Measurements from ENCODE around the gene MAMDC4.

The MAMDC4 gene

DNA sequence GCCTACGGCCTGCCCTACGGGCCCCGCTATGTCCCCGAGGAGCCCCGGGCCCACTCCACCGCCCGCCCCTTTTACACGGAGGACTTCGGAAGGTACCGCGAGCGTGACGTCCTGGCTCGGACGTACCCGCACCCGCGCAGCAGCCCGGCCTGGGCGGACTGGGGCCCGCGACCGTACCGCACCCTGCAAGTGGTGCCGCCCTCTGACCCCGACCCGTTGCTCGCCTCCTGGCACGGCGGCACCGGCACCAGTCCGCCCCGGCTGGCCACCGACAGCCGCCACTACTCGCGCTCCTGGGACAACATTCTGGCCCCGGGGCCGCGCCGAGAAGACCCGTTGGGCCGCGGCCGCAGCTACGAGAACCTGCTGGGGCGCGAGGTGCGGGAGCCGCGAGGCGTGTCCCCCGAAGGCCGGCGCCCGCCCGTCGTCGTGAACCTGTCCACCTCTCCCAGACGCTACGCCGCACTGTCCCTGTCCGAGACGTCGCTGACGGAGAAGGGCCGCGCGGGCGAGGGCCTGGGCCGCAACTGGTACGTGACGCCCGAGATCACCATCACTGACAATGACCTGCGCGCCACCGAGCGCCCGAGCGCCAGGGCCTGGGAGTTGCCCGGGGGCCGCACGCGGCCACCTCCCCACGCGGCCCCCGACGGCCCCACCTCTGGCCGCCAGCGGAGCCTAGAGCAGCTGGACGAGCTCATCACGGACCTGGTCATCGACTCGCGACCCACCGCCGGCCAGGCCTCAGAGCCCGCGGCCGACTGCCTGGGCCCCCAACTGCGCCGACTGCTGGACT, 6.5 kb upstream of the MAMDC4 start:
- Histone ChIP-seq H3K9me3 (ENCODE audit: control insufficient read depth, insufficient read depth, low read depth, low read length) (no peaks in the 10 kb centered on the region), H3K27ac (ENCODE audit: extremely low read depth, low read depth, low read length) (no peak overlapping the region), H3K4me1 (ENCODE audit: control insufficient read depth, insufficient read depth, low read length) (0 out of 2 replicates have a peak, but pooled peaks cover 8% of the 10 kb centered on the region), H3K36me3 (ENCODE audit: control insufficient read depth in 2 of 2, insufficient read depth in 1 of 2, low read length in 2 of 2) (peaks cover 0 to 13% of the 10 kb centered on the region in 2 experiments; a peak in 1 of 3 replicates), H3K4me3 (ENCODE audit: low read depth, low read length) (no peak overlapping the region)
- TF ChIP-seq ZNF133 (tag by site-specific recombination; IDR thresholded peaks at IDR 0.05) (no peak), ZNF302 (tag by site-specific recombination; IDR thresholded peaks at IDR 0.05; ENCODE audit: low read depth) (no peak), ZNF324 (tag by site-specific recombination; IDR thresholded peaks at IDR 0.05) (no peak), IKZF3 (tag by site-specific recombination; IDR thresholded peaks at IDR 0.05) (no peak), ZNF658 (tag by site-specific recombination; IDR thresholded peaks at IDR 0.05) (no peak), ZNF175 (tag by site-specific recombination; IDR thresholded peaks at IDR 0.05) (no peak), SCRT2 (tag by site-specific recombination; IDR thresholded peaks at IDR 0.05) (no peak)
- TF ChIP-seq, protein P1, sequence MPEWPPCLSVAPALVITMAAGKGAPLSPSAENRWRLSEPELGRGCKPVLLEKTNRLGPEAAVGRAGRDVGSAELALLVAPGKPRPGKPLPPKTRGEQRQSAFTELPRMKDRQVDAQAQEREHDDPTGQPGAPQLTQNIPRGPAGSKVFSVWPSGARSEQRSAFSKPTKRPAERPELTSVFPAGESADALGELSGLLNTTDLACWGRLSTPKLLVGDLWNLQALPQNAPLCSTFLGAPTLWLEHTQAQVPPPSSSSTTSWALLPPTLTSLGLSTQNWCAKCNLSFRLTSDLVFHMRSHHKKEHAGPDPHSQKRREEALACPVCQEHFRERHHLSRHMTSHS (tag by site-specific recombination; IDR thresholded peaks at IDR 0.05), result no peak
- TF ChIP-seq, protein P2, sequence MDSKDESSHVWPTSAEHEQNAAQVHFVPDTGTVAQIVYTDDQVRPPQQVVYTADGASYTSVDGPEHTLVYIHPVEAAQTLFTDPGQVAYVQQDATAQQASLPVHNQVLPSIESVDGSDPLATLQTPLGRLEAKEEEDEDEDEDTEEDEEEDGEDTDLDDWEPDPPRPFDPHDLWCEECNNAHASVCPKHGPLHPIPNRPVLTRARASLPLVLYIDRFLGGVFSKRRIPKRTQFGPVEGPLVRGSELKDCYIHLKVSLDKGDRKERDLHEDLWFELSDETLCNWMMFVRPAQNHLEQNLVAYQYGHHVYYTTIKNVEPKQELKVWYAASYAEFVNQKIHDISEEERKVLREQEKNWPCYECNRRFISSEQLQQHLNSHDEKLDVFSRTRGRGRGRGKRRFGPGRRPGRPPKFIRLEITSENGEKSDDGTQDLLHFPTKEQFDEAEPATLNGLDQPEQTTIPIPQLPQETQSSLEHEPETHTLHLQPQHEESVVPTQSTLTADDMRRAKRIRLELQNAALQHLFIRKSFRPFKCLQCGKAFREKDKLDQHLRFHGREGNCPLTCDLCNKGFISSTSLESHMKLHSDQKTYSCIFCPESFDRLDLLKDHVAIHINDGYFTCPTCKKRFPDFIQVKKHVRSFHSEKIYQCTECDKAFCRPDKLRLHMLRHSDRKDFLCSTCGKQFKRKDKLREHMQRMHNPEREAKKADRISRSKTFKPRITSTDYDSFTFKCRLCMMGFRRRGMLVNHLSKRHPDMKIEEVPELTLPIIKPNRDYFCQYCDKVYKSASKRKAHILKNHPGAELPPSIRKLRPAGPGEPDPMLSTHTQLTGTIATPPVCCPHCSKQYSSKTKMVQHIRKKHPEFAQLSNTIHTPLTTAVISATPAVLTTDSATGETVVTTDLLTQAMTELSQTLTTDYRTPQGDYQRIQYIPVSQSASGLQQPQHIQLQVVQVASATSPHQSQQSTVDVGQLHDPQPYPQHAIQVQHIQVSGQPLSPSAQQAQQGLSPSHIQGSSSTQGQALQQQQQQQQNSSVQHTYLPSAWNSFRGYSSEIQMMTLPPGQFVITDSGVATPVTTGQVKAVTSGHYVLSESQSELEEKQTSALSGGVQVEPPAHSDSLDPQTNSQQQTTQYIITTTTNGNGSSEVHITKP (tag by site-specific recombination; IDR thresholded peaks at IDR 0.05), result no peak
- TF ChIP-seq, protein P3, sequence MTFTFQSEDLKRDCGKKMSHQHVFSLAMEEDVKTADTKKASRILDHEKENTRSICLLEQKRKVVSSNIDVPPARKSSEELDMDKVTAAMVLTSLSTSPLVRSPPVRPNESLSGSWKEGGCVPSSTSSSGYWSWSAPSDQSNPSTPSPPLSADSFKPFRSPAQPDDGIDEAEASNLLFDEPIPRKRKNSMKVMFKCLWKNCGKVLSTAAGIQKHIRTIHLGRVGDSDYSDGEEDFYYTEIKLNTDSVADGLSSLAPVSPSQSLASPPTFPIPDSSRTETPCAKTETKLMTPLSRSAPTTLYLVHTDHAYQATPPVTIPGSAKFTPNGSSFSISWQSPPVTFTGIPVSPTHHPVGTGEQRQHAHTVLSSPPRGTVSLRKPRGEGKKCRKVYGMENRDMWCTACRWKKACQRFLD (tag by site-specific recombination; IDR thresholded peaks at IDR 0.05), result no peak
- TF ChIP-seq, protein P4, sequence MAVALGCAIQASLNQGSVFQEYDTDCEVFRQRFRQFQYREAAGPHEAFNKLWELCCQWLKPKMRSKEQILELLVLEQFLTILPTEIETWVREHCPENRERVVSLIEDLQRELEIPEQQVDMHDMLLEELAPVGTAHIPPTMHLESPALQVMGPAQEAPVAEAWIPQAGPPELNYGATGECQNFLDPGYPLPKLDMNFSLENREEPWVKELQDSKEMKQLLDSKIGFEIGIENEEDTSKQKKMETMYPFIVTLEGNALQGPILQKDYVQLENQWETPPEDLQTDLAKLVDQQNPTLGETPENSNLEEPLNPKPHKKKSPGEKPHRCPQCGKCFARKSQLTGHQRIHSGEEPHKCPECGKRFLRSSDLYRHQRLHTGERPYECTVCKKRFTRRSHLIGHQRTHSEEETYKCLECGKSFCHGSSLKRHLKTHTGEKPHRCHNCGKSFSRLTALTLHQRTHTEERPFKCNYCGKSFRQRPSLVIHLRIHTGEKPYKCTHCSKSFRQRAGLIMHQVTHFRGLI (tag by site-specific recombination; IDR thresholded peaks at IDR 0.05), result no peak
- TF ChIP-seq, protein P5, sequence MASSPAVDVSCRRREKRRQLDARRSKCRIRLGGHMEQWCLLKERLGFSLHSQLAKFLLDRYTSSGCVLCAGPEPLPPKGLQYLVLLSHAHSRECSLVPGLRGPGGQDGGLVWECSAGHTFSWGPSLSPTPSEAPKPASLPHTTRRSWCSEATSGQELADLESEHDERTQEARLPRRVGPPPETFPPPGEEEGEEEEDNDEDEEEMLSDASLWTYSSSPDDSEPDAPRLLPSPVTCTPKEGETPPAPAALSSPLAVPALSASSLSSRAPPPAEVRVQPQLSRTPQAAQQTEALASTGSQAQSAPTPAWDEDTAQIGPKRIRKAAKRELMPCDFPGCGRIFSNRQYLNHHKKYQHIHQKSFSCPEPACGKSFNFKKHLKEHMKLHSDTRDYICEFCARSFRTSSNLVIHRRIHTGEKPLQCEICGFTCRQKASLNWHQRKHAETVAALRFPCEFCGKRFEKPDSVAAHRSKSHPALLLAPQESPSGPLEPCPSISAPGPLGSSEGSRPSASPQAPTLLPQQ (tag by site-specific recombination; IDR thresholded peaks at IDR 0.05), result no peak
- TF ChIP-seq, protein P6, sequence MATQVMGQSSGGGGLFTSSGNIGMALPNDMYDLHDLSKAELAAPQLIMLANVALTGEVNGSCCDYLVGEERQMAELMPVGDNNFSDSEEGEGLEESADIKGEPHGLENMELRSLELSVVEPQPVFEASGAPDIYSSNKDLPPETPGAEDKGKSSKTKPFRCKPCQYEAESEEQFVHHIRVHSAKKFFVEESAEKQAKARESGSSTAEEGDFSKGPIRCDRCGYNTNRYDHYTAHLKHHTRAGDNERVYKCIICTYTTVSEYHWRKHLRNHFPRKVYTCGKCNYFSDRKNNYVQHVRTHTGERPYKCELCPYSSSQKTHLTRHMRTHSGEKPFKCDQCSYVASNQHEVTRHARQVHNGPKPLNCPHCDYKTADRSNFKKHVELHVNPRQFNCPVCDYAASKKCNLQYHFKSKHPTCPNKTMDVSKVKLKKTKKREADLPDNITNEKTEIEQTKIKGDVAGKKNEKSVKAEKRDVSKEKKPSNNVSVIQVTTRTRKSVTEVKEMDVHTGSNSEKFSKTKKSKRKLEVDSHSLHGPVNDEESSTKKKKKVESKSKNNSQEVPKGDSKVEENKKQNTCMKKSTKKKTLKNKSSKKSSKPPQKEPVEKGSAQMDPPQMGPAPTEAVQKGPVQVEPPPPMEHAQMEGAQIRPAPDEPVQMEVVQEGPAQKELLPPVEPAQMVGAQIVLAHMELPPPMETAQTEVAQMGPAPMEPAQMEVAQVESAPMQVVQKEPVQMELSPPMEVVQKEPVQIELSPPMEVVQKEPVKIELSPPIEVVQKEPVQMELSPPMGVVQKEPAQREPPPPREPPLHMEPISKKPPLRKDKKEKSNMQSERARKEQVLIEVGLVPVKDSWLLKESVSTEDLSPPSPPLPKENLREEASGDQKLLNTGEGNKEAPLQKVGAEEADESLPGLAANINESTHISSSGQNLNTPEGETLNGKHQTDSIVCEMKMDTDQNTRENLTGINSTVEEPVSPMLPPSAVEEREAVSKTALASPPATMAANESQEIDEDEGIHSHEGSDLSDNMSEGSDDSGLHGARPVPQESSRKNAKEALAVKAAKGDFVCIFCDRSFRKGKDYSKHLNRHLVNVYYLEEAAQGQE (tag by site-specific recombination; IDR thresholded peaks at IDR 0.05), result no peak
- TF ChIP-seq, protein P7, sequence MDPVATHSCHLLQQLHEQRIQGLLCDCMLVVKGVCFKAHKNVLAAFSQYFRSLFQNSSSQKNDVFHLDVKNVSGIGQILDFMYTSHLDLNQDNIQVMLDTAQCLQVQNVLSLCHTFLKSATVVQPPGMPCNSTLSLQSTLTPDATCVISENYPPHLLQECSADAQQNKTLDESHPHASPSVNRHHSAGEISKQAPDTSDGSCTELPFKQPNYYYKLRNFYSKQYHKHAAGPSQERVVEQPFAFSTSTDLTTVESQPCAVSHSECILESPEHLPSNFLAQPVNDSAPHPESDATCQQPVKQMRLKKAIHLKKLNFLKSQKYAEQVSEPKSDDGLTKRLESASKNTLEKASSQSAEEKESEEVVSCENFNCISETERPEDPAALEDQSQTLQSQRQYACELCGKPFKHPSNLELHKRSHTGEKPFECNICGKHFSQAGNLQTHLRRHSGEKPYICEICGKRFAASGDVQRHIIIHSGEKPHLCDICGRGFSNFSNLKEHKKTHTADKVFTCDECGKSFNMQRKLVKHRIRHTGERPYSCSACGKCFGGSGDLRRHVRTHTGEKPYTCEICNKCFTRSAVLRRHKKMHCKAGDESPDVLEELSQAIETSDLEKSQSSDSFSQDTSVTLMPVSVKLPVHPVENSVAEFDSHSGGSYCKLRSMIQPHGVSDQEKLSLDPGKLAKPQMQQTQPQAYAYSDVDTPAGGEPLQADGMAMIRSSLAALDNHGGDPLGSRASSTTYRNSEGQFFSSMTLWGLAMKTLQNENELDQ (tag by site-specific recombination; IDR thresholded peaks at IDR 0.05; ENCODE audit: low read depth), result no peak
- POLR2A ChIA-PET, result no interaction called here
- CTCF ChIA-PET, result interaction anchor here (1.1 to 1.5 kb wide), 2 partner anchors 57 to 190 kb away, joined by 5 to 6 read pairs; no protein-coding TSS in a partner anchor
